Loucy (cell line): Measurements from ENCODE around the gene VPREB1.

ENCODE experiments used
- H2AFZ ChIP-seq: fragments of 200-600 bp; sonication (generic); 2 replicates; pipeline ENCODE4 v1.6.0; 2016; ENCODE audit warnings: antibody characterized with exemption, mild to moderate bottlenecking, low read length, moderate library complexity
- H3F3A ChIP-seq: fragments of 200-600 bp; 2 replicates; pipeline ENCODE4 v1.6.0; 2016; ENCODE audit warnings: antibody characterized with exemption, low read depth, mild to moderate bottlenecking
- H3K27me3 ChIP-seq: fragments of 200-600 bp; sonication (generic); 2 replicates; pipeline ENCODE4 v1.6.1; 2014; ENCODE audit warnings: low read length, mild to moderate bottlenecking; ENCODE audit not compliant: insufficient read depth, poor library complexity, severe bottlenecking
- H3K36me3 ChIP-seq: fragments of 200-600 bp; sonication (generic); 2 replicates; pipeline ENCODE4 v1.6.1; 2016; ENCODE audit warnings: low read length; ENCODE audit not compliant: insufficient read depth
- H3K4me1 ChIP-seq: fragments of 200-600 bp; sonication (generic); 2 replicates; pipeline ENCODE4 v1.5.1; 2014; ENCODE audit warnings: low read length, mild to moderate bottlenecking; ENCODE audit not compliant: insufficient read depth, poor library complexity, severe bottlenecking
- H3K4me2 ChIP-seq: fragments of 200-600 bp; sonication (generic); 2 replicates; pipeline ENCODE4 v1.6.0; 2014; ENCODE audit warnings: antibody characterized with exemption, low read length, low read depth, mild to moderate bottlenecking; ENCODE audit not compliant: poor library complexity, severe bottlenecking
- H3K4me3 ChIP-seq: fragments of 200-600 bp; sonication (generic); 2 replicates; pipeline ENCODE4 v1.5.1; 2014; ENCODE audit warnings: low read length, mild to moderate bottlenecking, mixed read lengths; ENCODE audit not compliant: poor library complexity, severe bottlenecking
- H3K79me2 ChIP-seq: fragments of 200-600 bp; sonication (generic); 2 replicates; pipeline ENCODE4 v1.6.1; 2014; ENCODE audit warnings: low read length; ENCODE audit not compliant: insufficient read depth
- H3K9ac ChIP-seq: fragments of 200-600 bp; sonication (generic); 2 replicates; pipeline ENCODE4 v1.6.0; 2014; ENCODE audit warnings: mild to moderate bottlenecking, low read depth, low read length, moderate library complexity; ENCODE audit not compliant: poor library complexity, severe bottlenecking
- H3K9me2 ChIP-seq: fragments of 200-600 bp; sonication (generic); replicated peaks from 2 replicates; pipeline ENCODE4 v1.6.1; 2016; ENCODE audit warnings: low read depth, low read length, mixed read lengths
- H3K9me3 ChIP-seq: fragments of 200-600 bp; sonication (generic); 2 replicates; pipeline ENCODE4 v1.6.1; 2014; ENCODE audit warnings: mild to moderate bottlenecking, antibody characterized with exemption, low read length, low read depth; ENCODE audit not compliant: insufficient read depth
- H4K20me1 ChIP-seq: fragments of 200-600 bp; sonication (generic); 2 replicates; pipeline ENCODE4 v1.6.0; 2014; ENCODE audit warnings: antibody characterized with exemption, low read length, mild to moderate bottlenecking; ENCODE audit not compliant: insufficient read depth, poor library complexity, severe bottlenecking
- CTCF ChIP-seq: fragments of 200-600 bp; sonication (generic); conservative IDR thresholded peaks from 2 replicates; pipeline ENCODE4 v1.5.1; 2014; ENCODE audit warnings: mild to moderate bottlenecking, antibody characterized with exemption, low read length
- EZH2phosphoT487 ChIP-seq: fragments of 200-600 bp; IDR thresholded peaks from 2 replicates; pipeline ENCODE4 v1.6.1; 2018; ENCODE audit warnings: antibody characterized with exemption, mild to moderate bottlenecking, moderate library complexity, borderline replicate concordance

VPREB1 gene

GRCh38 chr22:22196018-22196533, 48.5 kb upstream of the VPREB1 start:
- Histone ChIP-seq H3K4me3 (no peak overlapping the region), H3K4me1 (peaks cover 10% of the 10 kb centered on the region), H2AFZ (no peak overlapping the region), H3K36me3 (no peaks in the 10 kb centered on the region), H3K9me3 (no peaks in the 10 kb centered on the region), H3K9ac (no peak overlapping the region), H3F3A (no peaks in the 10 kb centered on the region), H4K20me1 (no peaks in the 10 kb centered on the region), H3K9me2 (no peaks in the 10 kb centered on the region), H3K79me2 (no peaks in the 10 kb centered on the region), H3K27me3 (no peaks in the 10 kb centered on the region), H3K4me2 (no peak overlapping the region)
- TF ChIP-seq EZH2phosphoT487 (no peak), CTCF (no peak)

- H3K4me3 ChIP-seq: no peak overlapping the region
- no peaks in the 10 kb centered on the region for H4K20me1 ChIP-seq
- no peak overlapping the region for H3K4me2 ChIP-seq
- H3K79me2 ChIP-seq: no peaks in the 10 kb centered on the region
- no peaks in the 10 kb centered on the region for H3K36me3 ChIP-seq
- H3K9me2 ChIP-seq: no peaks in the 10 kb centered on the region
- H3K9me3 ChIP-seq: no peaks in the 10 kb centered on the region
- H3F3A ChIP-seq: no peaks in the 10 kb centered on the region
- H2AFZ ChIP-seq: no peak overlapping the region
- H3K27me3 ChIP-seq: no peaks in the 10 kb centered on the region
- TF ChIP-seq CTCF: no peak
- no peak for TF ChIP-seq EZH2phosphoT487
- H3K4me1 ChIP-seq: peaks cover 16% of the 10 kb centered on the region
- no peak overlapping the region for H3K9ac ChIP-seq
Observed at GRCh38 chr22:22196833-22197477, 47.6 kb upstream of the VPREB1 start.

- TF ChIP-seq CTCF: no peak
- TF ChIP-seq EZH2phosphoT487: no peak
- H3K27me3 ChIP-seq: no peaks in the 10 kb centered on the region
- H3K4me1 ChIP-seq: peaks cover 16% of the 10 kb centered on the region
- H3K79me2 ChIP-seq: no peaks in the 10 kb centered on the region
- no peaks in the 10 kb centered on the region for H3F3A ChIP-seq
- no peaks in the 10 kb centered on the region for H3K36me3 ChIP-seq
- no peaks in the 10 kb centered on the region for H3K9me3 ChIP-seq
- H2AFZ ChIP-seq: no peak overlapping the region
- H3K4me3 ChIP-seq: no peak overlapping the region
- no peaks in the 10 kb centered on the region for H3K9me2 ChIP-seq
- H4K20me1 ChIP-seq: no peaks in the 10 kb centered on the region
- no peak overlapping the region for H3K9ac ChIP-seq
- H3K4me2 ChIP-seq: no peak overlapping the region
Observed at GRCh38 chr22:22197993-22198402, 46.6 kb upstream of the VPREB1 start.
